Prostate gland (tissue), 2 donors: Measurements from ENCODE around the gene PXN. TPM values are rescaled to one million over a fixed set of nuclear protein-coding genes. Genes with fewer than 3 reads are reported as not detected.

ENCODE experiments used
- DNase-seq: peaks from one replicate; pipeline ENCODE4 v3.0.0-alpha.2; 2019; ENCODE audit warnings: low spot score
- H3K27ac ChIP-seq, 2 donors: fragments of 200-600 bp; sonication (generic); 2 replicates each; pipeline ENCODE4 v1.5.1; 2017 to 2019
- H3K27me3 ChIP-seq: fragments of 200-600 bp; sonication (generic); replicated peaks from 2 replicates; pipeline ENCODE4 v1.5.1; 2019; ENCODE audit not compliant: insufficient read depth
- H3K36me3 ChIP-seq, 2 donors: fragments of 200-600 bp; sonication (generic); 1 replicate in 1 of 2; 2 replicates in 1 of 2; pipeline versions ENCODE4 v1.5.1 to v1.8.1; 2017 to 2019
- H3K4me1 ChIP-seq: fragments of 200-600 bp; sonication (generic); replicated peaks from 2 replicates; pipeline ENCODE4 v1.5.1; 2019
- H3K4me3 ChIP-seq, 2 donors: fragments of 200-600 bp; sonication (generic); 2 replicates each; pipeline ENCODE4 v1.5.1; 2017 to 2019
- H3K9me3 ChIP-seq: fragments of 200-600 bp; sonication (generic); 2 replicates; pipeline ENCODE4 v1.5.1; 2017
- POLR2A ChIP-seq: fragments of 450-650 bp; IDR thresholded peaks from one replicate; pipeline ENCODE4 v1.6.1; 2016; ENCODE audit warnings: antibody characterized with exemption, mild to moderate bottlenecking
- POLR2AphosphoS5 ChIP-seq: sonication (generic); formaldehyde crosslinking; IDR thresholded peaks from one replicate; pipeline ENCODE4 v1.6.1; 2017; ENCODE audit warnings: antibody characterized with exemption
- WGBS: methylation state at CpG from one replicate; pipeline ENCODE4 v1.1.5; 2018; 5-methylcytosine and 5-hydroxymethylcytosine counted together
- intact Hi-C: fragments of 100-400 bp; cut with DNase I; formaldehyde crosslinking; loops from one replicate; pipeline ENCODE4 v1.14.2; 2022
- total RNA-seq, 2 donors: library from RNA; depleted of rRNA; stranded (reverse); fragments of >200 nt; gene quantifications; one replicate each; pipeline ENCODE4 v1.1.0, GENCODE V29; 2016
- TF ChIP-seq, protein P1 (sequence below), 4 experiments: fragments of 200-600 bp in 2 of 4; fragments of 450-650 bp in 2 of 4; sonication (generic) in 2 of 4; IDR thresholded peaks; 1 replicate in 3 of 4; 2 replicates in 1 of 4; pipeline ENCODE4 v1.5.1; 2016 to 2019; ENCODE audit warnings: antibody characterized with exemption in 4 of 4, mild to moderate bottlenecking in 2 of 4, moderate library complexity in 2 of 4

PXN gene
- total RNA-seq, 2 donors from 2014 or later: 58.3 to 113 TPM

DNA sequence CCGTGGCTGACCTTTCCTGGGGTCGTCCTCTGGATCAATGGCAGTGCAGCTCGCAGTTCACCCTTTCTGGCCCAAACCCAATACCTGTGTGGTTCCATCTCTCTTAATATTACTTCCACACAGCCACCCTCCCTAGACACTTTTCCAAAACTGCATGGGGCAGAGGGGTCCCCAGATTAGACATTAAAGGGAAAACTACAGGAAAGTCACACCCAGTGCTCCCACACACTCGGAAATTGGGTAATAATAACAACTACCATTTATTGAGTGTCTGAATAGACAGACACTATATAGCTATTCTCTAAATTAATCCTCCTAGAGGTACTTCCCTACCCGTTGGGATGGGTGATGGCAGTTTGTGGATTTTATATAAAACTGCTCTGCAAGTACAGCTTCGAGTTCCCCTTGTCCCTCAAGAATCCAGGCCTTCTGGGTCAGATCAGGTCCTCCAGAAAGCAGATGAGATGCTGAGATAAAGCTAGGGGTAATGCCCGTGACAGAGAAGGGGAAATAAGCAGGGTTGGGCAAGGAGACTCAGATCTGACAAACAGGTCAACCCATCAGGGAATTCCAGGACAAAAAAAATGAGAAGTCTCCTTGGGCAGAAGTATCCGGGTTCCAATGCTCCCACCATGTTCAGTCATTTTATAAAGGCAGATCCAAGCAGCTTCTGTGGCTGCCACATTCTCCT lies 795 bp upstream of the PXN start:
- no peak for TF ChIP-seq POLR2AphosphoS5
- TF ChIP-seq POLR2A: no peak
- TF ChIP-seq, protein P1, sequence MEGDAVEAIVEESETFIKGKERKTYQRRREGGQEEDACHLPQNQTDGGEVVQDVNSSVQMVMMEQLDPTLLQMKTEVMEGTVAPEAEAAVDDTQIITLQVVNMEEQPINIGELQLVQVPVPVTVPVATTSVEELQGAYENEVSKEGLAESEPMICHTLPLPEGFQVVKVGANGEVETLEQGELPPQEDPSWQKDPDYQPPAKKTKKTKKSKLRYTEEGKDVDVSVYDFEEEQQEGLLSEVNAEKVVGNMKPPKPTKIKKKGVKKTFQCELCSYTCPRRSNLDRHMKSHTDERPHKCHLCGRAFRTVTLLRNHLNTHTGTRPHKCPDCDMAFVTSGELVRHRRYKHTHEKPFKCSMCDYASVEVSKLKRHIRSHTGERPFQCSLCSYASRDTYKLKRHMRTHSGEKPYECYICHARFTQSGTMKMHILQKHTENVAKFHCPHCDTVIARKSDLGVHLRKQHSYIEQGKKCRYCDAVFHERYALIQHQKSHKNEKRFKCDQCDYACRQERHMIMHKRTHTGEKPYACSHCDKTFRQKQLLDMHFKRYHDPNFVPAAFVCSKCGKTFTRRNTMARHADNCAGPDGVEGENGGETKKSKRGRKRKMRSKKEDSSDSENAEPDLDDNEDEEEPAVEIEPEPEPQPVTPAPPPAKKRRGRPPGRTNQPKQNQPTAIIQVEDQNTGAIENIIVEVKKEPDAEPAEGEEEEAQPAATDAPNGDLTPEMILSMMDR (IDR thresholded peaks at IDR 0.05): no peak
- H3K9me3 ChIP-seq: no peaks in the 10 kb centered on the region
- peak; percentile 18 for DNase-seq
- H3K4me3 ChIP-seq: no peak overlapping the region
- H3K36me3 ChIP-seq: no peaks in the 10 kb centered on the region
- H3K27ac ChIP-seq: no peak overlapping the region
- intact Hi-C loops: loop anchor here (1.0 kb wide), 1 partner anchor 38 kb away; no protein-coding TSS in a partner anchor
- peaks cover 20% of the 10 kb centered on the region for H3K4me1 ChIP-seq
- no peaks in the 10 kb centered on the region for H3K27me3 ChIP-seq
- WGBS: 32% methylated on average over 8 of the region's 8 CpGs

DNA sequence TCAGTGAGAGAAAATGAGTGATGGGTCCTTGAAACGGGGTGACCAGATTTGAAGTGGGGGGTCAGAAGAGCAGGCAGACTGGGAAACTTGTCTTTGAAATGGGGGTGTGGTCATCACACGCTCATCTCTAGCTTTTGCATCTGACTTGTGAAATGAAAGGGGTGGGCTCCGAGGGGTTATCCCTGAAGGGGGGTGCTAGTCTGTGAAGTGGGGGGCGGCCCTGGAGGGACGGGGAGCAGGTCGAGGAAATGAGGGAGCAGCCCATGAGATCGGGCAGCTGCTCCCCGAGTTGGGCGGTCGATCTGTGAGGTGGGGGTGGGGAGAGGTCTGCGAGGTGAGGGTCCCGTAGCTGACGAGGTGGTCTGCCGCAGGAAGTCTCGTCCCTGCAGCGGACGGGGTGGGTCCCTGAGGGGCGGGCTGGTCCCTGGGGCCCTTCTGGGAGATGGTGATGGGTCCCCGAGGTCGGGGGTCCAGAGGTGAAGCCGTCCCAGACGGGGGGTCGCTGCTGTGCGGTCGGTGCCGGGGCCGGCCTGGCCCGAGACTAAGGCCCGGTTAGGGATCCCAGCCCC lies 542 bp downstream of the PXN start:
- H3K4me1 ChIP-seq: peaks cover 20% of the 10 kb centered on the region
- WGBS: 2% methylated on average over 22 of the region's 29 CpGs
- DNase-seq: no peak

DNA sequence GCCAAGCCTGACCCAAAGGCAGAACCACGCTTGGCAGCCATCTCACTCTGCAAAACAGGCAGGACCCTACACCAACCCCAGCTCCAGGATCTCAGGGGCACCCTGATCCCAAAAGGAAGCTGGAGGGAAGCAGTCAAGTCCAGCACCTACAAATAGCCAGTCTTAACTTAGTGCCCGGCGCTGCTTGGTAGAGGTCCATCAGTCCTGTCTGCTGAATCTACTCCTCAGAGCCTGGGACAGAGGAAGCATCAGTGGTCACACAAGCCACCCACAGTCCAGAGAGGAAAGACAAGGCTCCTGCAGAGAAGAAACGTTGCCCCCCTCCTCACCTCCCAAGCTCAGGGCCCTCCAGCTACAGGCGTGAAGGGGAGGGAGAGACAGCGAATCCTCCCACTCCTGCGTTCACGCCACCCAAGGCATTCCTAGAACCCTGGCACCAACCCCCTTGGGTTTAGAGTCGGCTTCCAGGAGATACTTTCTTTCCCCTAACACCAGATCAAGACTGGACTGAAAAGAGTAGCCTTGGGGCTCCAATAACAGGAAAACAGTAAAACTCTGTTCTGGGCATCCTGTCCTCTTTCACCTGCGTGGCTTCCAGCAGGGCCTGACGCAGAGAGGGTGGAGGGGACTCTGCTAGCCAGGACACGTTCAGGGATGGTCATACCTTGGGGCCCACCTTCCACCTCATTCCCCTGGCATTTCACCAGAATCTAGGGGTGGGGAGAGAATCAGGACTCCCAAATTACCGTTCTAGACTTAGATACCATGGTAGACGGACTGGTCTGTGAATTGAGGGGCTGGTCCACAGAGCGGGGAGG lies 1.2 kb downstream of the PXN start:
- H3K9me3 ChIP-seq: no peaks in the 10 kb centered on the region
- H3K36me3 ChIP-seq: no peaks in the 10 kb centered on the region
- H3K4me3 ChIP-seq: peak overlapping the region; percentile 67 to 93
- intact Hi-C loops: loop anchor here (2.0 kb wide), 1 partner anchor 63 kb away; the partner anchor contains the start of gene RPLP0
- 16% methylated on average over 15 of the region's 15 CpGs for WGBS
- peak overlapping the region; percentile 89 to 94 for H3K27ac ChIP-seq
- peak; percentile 64 for DNase-seq
- H3K4me1 ChIP-seq: peaks cover 20% of the 10 kb centered on the region
- peak; percentile 41 for TF ChIP-seq POLR2A
- TF ChIP-seq, protein P1 (IDR thresholded peaks at IDR 0.05): no peak
- peak; percentile 72 for TF ChIP-seq POLR2AphosphoS5
- no peaks in the 10 kb centered on the region for H3K27me3 ChIP-seq

More for the DNA sequence above, 542 bp downstream of the PXN start:
- Histone ChIP-seq H3K36me3 (no peaks in the 10 kb centered on the region), H3K9me3 (no peaks in the 10 kb centered on the region), H3K27ac (peak overlapping the region; percentile 89 to 94), H3K27me3 (no peaks in the 10 kb centered on the region), H3K4me3 (peak overlapping the region; percentile 67 to 93)
- no peak for TF ChIP-seq POLR2A
- TF ChIP-seq, protein P1 (IDR thresholded peaks at IDR 0.05): no peak
- no peak for TF ChIP-seq POLR2AphosphoS5
- intact Hi-C loops: loop anchor here (2.0 kb wide), 1 partner anchor 64 kb away; the partner anchor contains the start of gene RPLP0

DNA sequence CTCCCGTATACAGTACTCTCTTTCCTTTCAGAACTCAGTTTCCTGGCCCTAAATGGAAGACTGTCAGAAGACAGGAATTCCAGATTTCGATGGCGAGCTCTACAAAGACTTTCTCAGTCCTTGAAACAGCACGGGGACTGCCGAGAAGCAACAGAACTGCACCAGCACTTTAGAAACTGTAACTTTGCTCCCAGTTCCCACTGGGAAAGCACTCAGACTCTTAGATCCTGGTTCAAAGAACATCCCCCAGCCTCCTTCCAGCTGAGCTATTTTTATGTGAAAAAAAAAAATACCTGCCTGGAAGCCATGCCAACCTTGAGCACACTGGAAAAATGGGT lies 1.8 kb downstream of the PXN start:
- H3K27me3 ChIP-seq: no peaks in the 10 kb centered on the region
- peak overlapping the region; percentile 67 to 93 for H3K4me3 ChIP-seq
- H3K36me3 ChIP-seq: no peaks in the 10 kb centered on the region
- DNase-seq: no peak
- TF ChIP-seq, protein P1 (IDR thresholded peaks at IDR 0.05): no peak
- TF ChIP-seq POLR2A (no peak), POLR2AphosphoS5 (no peak)
- no peaks in the 10 kb centered on the region for H3K9me3 ChIP-seq
- peaks cover 20% of the 10 kb centered on the region for H3K4me1 ChIP-seq
- H3K27ac ChIP-seq: peak overlapping the region; percentile 89 to 94
- intact Hi-C loops: loop anchor here (2.0 kb wide), 1 partner anchor 63 kb away; the partner anchor contains the start of gene RPLP0
- 13% methylated on average over 5 of the region's 5 CpGs for WGBS
